ENCODE results near the gene PUSL1. TPM values are rescaled to one million over a fixed set of nuclear protein-coding genes. Genes with fewer than 3 reads are reported as not detected.

PUSL1 gene
- total and polyA plus RNA-seq, 2 of the 13 experiments (the other 11 are each of a cell fraction or from before 2014, with no cell fraction given) = 8.3 to 22.2 TPM

DNA sequence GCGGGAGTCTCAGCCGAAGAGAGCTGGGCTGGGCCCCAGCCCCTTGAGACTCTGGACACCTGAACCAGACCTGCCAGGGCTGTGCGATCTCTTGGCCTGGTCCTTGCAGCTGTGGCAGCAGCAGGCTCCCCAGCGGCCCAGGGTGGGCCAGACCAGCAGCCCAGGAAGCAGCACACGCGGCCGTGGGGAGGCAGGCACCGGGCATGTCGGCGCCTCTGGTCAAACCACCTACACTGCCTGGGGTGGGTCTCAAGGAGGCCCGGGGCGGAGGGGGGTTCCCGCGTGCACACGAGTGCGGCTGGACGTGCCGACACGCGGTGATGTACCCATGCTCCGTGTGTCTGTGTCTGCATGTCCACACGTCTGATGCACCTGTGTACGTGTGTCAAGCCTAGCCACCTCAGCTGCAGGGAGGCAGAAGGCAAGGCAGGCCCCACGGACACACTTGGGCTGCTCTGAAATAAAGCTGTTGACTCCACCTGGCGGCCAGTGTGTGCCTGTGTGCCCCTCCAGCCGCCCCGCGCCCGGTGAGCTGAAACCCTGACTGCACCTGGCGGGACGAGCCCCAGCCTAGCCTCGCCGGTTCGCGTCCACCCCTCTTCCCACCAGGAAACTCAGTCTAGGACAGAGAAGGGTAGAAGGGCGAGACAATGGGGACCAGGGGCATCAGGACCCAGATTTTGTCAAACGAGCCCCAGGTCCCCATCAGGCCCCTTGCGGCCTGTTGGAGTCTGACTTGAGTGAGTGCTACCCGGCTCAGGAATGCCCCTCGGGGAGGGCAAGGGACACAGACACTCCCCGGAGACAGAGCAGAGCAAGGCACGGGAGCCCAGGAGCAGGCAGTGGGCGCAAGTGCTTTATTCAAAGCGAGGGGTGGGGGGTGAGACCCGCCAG is 16.6 kb upstream of the PUSL1 start (continued):
- no peak for TF ChIP-seq ZFP36L1 (CRISPR knock-in tag; IDR thresholded peaks at IDR 0.05)

DNA sequence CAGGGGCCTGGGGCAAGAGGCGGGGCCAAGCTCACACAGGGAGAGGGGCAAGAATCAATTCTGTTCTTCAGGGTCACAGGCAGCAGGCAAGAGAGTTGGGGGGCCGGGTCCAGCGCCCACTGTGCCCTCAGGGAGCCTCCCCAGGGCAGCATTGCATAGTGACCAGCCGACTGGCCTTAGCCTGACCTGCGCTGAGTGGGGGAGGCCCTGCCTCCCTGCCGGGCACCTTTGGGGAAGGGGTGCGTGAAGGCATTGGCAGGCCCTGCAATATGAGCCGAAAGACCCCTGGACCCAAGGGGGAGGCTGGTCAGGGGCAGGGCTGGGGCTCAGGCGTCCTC is 16.0 kb upstream of the PUSL1 start:
- Histone ChIP-seq H4K20me1 (ENCODE audit: insufficient read depth, low read length) (no peaks in the 10 kb centered on the region), H3K79me2 (ENCODE audit: insufficient read depth, low read length) (no peaks in the 10 kb centered on the region), H2AFZ (ENCODE audit: low read length) (no peak overlapping the region), H3K4me1 (ENCODE audit: insufficient read depth, low read length) (peaks cover 4% of the 10 kb centered on the region), H3K4me3 (replicated peaks in 1 of 3; ENCODE audit: insufficient read depth in 1 of 3, low read depth in 2 of 3, low read length in 3 of 3) (no peak overlapping the region), H3K4me2 (ENCODE audit: low read depth, low read length) (no peak overlapping the region), H3K9ac (ENCODE audit: insufficient read depth, low read depth, low read length) (no peak overlapping the region), H3K27ac (ENCODE audit: extremely low read length, insufficient read depth, low read length) (no peak overlapping the region), H3K9me3 (ENCODE audit: low read length) (no peaks in the 10 kb centered on the region), H3K27me3 (ENCODE audit: control insufficient read depth in 1 of 2, insufficient read depth in 2 of 2, low read length in 2 of 2) (no peaks in the 10 kb centered on the region), H3K36me3 (replicated peaks in 1 of 2; ENCODE audit: control insufficient read depth in 1 of 2, insufficient read depth in 2 of 2, low read length in 2 of 2) (no peaks in the 10 kb centered on the region; a peak in 1 of 5 replicates)
- no TSS peak for BruUV-seq (replicated peaks)
- intact Hi-C loops (cut with micrococcal nuclease; ENCODE audit: unreplicated experiment) = loop anchor here (5.0 kb wide), 1 partner anchor 170 kb away; no protein-coding TSS in a partner anchor
- DNase-seq (ENCODE audit: low spot score) = no peak
- no peak for FAIRE-seq
- WGBS (ENCODE audit: low lambda C conversion rate) = 96% methylated on average over 4 of the region's 9 CpGs
- TF ChIP-seq HOXA3 (CRISPR knock-in tag; IDR thresholded peaks at IDR 0.05) (no peak), ZNF772 (CRISPR knock-in tag; IDR thresholded peaks at IDR 0.05) (no peak), ZNF644 (CRISPR knock-in tag; IDR thresholded peaks at IDR 0.05; ENCODE audit: low read depth) (no peak), TAF1 (CRISPR knock-in tag; IDR thresholded peaks at IDR 0.05) (no peak), SETDB1 (CRISPR knock-in tag; IDR thresholded peaks at IDR 0.05; ENCODE audit: borderline replicate concordance) (no peak), PHF8 (CRISPR knock-in tag; IDR thresholded peaks at IDR 0.05) (no peak), ZNF780A (CRISPR knock-in tag; IDR thresholded peaks at IDR 0.05) (no peak)
- TF ChIP-seq, protein P1, sequence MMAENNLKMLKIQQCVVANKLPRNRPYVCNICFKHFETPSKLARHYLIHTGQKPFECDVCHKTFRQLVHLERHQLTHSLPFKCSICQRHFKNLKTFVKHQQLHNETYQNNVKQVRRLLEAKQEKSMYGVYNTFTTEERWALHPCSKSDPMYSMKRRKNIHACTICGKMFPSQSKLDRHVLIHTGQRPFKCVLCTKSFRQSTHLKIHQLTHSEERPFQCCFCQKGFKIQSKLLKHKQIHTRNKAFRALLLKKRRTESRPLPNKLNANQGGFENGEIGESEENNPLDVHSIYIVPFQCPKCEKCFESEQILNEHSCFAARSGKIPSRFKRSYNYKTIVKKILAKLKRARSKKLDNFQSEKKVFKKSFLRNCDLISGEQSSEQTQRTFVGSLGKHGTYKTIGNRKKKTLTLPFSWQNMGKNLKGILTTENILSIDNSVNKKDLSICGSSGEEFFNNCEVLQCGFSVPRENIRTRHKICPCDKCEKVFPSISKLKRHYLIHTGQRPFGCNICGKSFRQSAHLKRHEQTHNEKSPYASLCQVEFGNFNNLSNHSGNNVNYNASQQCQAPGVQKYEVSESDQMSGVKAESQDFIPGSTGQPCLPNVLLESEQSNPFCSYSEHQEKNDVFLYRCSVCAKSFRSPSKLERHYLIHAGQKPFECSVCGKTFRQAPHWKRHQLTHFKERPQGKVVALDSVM (CRISPR knock-in tag; IDR thresholded peaks at IDR 0.05) = no peak
- TF ChIP-seq, protein P2, sequence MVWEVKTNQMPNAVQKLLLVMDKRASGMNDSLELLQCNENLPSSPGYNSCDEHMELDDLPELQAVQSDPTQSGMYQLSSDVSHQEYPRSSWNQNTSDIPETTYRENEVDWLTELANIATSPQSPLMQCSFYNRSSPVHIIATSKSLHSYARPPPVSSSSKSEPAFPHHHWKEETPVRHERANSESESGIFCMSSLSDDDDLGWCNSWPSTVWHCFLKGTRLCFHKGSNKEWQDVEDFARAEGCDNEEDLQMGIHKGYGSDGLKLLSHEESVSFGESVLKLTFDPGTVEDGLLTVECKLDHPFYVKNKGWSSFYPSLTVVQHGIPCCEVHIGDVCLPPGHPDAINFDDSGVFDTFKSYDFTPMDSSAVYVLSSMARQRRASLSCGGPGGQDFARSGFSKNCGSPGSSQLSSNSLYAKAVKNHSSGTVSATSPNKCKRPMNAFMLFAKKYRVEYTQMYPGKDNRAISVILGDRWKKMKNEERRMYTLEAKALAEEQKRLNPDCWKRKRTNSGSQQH (CRISPR knock-in tag; IDR thresholded peaks at IDR 0.05; ENCODE audit: low read depth) = no peak
- TF ChIP-seq, protein P3, sequence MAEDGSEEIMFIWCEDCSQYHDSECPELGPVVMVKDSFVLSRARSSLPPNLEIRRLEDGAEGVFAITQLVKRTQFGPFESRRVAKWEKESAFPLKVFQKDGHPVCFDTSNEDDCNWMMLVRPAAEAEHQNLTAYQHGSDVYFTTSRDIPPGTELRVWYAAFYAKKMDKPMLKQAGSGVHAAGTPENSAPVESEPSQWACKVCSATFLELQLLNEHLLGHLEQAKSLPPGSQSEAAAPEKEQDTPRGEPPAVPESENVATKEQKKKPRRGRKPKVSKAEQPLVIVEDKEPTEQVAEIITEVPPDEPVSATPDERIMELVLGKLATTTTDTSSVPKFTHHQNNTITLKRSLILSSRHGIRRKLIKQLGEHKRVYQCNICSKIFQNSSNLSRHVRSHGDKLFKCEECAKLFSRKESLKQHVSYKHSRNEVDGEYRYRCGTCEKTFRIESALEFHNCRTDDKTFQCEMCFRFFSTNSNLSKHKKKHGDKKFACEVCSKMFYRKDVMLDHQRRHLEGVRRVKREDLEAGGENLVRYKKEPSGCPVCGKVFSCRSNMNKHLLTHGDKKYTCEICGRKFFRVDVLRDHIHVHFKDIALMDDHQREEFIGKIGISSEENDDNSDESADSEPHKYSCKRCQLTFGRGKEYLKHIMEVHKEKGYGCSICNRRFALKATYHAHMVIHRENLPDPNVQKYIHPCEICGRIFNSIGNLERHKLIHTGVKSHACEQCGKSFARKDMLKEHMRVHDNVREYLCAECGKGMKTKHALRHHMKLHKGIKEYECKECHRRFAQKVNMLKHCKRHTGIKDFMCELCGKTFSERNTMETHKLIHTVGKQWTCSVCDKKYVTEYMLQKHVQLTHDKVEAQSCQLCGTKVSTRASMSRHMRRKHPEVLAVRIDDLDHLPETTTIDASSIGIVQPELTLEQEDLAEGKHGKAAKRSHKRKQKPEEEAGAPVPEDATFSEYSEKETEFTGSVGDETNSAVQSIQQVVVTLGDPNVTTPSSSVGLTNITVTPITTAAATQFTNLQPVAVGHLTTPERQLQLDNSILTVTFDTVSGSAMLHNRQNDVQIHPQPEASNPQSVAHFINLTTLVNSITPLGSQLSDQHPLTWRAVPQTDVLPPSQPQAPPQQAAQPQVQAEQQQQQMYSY (CRISPR knock-in tag; IDR thresholded peaks at IDR 0.05) = no peak
- in situ Hi-C loops (cut with HindIII; ENCODE audit: extremely low pct_ligation_motif_present, low pct_unique_long_range_greater_than_20kb) = no loop called here
- ChIA-PET POLR2A (interaction anchor here (1.0 to 1.2 kb wide), 2 partner anchors 11 to 168 kb away, joined by 5 to 6 read pairs; no protein-coding TSS in a partner anchor), CTCF (ENCODE audit: low intra/inter-chr PET ratio, low total read pairs) (interaction anchor here (1.5 kb wide), 1 partner anchor 171 kb away, joined by 4 read pairs; no protein-coding TSS in a partner anchor)
- ATAC-seq = no peak

Measured in HepG2 (cell line).